ENCODE results near the gene TCF25.
"Not testable (repeated sequence)": the region's sequence is repeated elsewhere in the genome, so short reads cannot be mapped to it uniquely, and the experiment has no call there.

Gene TCF25

DNA sequence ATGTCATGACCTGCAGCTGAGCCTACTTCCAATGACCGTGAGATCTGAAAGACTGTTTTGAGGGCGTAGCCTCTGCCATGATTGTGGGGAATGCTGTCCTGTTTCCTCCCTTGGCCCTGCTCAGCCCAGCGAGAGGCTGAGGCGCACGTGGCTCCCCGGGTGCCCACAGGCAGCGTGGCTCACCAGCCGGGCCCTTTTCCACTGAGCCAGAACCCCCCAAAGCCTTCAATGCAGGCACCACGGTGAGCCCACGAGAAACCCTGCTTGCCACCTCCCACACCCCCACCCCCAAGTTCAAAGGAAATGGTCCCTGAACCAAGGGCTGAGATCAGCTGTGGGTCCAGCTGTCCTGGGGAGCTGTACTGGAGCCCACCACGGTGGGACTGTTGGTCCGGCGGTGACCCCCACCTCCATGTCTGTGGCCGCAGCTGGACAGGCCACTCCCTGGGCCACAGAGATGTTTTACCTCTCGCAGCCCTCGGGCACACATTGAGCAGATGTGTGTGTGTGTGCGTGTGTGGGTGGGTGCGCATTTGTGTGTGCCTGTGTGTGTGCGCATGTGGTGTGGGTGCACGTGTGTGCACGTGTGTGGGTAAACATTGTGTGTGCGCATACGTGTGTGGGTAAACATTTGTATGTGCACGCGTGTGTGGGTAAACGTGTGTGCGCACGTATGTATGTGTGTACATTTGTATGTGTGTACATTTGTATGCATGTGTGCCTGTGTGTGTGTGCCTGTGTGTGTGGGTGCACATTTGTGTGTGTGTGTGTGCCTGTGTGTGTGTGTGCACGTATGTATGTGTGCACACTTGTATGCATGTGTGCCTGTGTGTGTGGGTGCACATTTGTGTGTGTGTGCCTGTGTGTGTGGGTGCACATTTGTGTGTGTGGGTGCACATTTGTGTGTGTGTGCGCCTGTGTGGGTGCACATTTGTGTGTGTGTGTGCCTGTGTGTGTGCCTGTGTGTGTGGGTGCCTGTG, 40.3 kb downstream of the TCF25 start:
- H3K27me3 Mint-ChIP-seq (ENCODE audit: low read depth, poor library complexity): peaks cover 3% of the 10 kb centered on the region
- H3K9me3 Mint-ChIP-seq: no peaks in the 10 kb centered on the region
- no peak for DNase-seq
- peak overlapping the region; percentile 87 for H3K27ac Mint-ChIP-seq
- H3K4me3 Mint-ChIP-seq: no peak overlapping the region
- H3K36me3 Mint-ChIP-seq (ENCODE audit: low read depth): peaks cover 19% of the 10 kb centered on the region
- TF ChIP-seq, protein P1, sequence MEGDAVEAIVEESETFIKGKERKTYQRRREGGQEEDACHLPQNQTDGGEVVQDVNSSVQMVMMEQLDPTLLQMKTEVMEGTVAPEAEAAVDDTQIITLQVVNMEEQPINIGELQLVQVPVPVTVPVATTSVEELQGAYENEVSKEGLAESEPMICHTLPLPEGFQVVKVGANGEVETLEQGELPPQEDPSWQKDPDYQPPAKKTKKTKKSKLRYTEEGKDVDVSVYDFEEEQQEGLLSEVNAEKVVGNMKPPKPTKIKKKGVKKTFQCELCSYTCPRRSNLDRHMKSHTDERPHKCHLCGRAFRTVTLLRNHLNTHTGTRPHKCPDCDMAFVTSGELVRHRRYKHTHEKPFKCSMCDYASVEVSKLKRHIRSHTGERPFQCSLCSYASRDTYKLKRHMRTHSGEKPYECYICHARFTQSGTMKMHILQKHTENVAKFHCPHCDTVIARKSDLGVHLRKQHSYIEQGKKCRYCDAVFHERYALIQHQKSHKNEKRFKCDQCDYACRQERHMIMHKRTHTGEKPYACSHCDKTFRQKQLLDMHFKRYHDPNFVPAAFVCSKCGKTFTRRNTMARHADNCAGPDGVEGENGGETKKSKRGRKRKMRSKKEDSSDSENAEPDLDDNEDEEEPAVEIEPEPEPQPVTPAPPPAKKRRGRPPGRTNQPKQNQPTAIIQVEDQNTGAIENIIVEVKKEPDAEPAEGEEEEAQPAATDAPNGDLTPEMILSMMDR (IDR thresholded peaks at IDR 0.05): no peak
- H3K4me1 Mint-ChIP-seq: peaks cover 22% of the 10 kb centered on the region

DNA sequence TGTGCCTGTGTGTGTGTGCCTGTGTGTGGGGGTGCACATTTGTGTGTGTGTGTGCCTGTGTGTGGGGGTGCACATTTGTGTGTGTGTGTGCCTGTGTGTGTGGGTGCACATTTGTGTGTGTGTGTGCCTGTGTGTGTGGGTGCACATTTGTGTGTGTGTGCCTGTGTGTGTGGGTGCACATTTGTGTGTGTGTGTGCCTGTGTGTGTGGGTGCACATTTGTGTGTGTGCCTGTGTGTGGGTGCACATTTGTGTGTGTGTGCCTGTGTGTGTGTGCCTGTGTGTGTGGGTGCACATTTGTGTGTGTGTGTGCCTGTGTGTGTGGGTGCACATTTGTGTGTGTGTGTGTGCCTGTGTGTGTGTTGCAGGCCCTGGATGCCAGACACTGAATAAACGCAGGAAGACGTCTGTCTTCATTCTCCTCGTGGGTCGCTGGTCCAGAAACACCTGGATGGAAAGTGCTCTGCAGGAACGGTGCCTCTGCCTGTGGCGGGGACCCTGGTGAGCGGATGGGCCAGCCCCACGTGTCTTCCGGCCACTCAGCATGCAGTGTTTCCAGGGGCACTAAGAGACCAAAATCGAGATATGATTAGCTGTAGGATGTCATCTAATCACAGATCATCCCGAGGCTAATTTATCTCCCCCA, 41.4 kb downstream of the TCF25 start:
- not testable (repeated sequence) for H3K27me3 Mint-ChIP-seq (ENCODE audit: low read depth, poor library complexity); H3K4me3 Mint-ChIP-seq; H3K9me3 Mint-ChIP-seq; DNase-seq
- Mint-ChIP-seq H3K36me3 (ENCODE audit: low read depth) (peaks cover 13% of the 10 kb centered on the region), H3K27ac (peak overlapping the region; percentile 19), H3K4me1 (peaks cover 28% of the 10 kb centered on the region)

DNA sequence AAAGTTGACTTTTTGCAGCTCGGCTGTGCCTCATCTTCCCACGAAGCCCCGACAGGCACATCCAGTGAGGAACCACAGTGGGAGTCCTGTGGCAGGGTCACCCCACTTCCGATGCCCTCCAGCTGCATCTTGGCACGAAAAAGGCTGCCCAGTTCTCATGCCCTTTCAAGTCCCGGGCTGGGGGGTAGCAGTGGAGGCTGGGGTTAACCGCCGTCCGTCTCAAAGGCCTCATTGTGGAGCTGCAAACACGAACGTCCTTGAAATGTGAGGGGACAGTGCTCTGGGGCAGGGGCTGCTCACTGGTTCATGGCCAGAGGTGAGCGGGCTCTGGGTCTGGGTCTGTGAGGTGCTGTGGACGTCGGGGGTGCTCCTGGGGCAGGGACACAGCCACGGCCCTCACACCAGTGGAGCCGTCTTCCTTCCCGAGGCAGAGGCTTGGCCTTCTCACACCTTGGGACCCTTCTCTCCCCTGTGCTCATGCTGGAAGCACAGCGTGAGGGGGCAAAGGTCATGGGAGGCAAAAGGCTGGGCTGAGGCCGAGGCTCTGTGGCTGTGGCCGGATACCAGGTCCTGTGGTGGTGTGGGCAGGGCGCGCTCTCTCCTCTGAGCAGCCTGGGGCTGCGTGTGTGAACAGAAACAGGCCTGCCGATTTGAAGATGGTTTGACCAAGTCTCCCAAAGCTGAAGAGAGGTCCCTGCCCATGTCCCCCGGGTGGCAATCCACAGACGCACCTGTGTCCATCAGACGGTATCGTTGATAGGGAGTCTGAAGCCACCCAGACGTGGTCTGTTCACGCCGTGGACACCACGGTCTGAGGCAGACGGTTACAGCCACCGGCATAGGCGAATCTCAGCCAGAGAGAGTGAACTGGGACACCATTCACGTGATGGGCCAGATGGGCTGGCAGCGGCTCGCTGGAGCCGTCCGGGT, 42.2 kb downstream of the TCF25 start:
- TF ChIP-seq, protein P1 (IDR thresholded peaks at IDR 0.05): no peak
- Mint-ChIP-seq H3K27ac (no peak overlapping the region), H3K9me3 (no peaks in the 10 kb centered on the region), H3K4me1 (peaks cover 36% of the 10 kb centered on the region), H3K4me3 (no peak overlapping the region), H3K27me3 (ENCODE audit: low read depth, poor library complexity) (peaks cover 3% of the 10 kb centered on the region), H3K36me3 (ENCODE audit: low read depth) (peaks cover 7% of the 10 kb centered on the region)
- DNase-seq: no peak

DNA sequence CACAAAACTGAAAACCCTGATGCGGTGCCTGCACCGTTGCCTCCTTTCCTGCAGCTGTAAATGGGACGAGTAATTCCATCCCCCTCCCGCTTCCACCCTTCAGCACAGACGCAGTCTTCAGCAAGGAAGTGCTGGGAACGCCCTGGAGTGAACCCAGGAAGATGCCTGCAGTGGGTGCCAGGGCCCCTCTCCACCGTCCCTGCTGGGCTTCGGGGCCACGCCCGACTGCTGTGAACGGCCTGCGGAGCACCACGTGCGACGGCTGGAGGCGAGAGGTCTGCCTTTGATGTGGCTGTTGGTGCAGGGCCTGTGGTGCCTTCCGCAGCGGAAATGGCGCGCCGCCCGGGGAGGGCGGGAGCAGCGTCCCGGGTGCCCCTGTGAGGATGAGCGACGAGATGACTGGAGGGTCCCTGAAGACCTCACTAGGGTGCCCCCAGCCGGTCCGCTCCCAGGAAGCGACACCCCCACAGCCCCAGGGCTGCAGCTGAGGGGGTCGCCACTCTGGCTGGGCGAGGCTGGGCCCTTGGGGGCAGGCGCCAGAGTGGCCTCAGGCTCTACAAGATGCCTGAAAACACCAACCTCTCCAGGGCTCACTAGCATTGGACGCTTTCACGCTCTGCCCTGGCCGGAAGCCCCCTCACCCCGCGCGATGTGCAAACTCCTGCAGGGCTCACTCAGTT, 44.5 kb downstream of the TCF25 start:
- Mint-ChIP-seq H3K9me3 (no peaks in the 10 kb centered on the region), H3K27me3 (ENCODE audit: low read depth, poor library complexity) (no peaks in the 10 kb centered on the region), H3K27ac (no peak overlapping the region), H3K4me3 (peak overlapping the region; percentile 74), H3K36me3 (ENCODE audit: low read depth) (no peaks in the 10 kb centered on the region), H3K4me1 (peaks cover 53% of the 10 kb centered on the region)
- peak; percentile 63 for DNase-seq
- TF ChIP-seq, protein P1 (IDR thresholded peaks at IDR 0.05): no peak

DNA sequence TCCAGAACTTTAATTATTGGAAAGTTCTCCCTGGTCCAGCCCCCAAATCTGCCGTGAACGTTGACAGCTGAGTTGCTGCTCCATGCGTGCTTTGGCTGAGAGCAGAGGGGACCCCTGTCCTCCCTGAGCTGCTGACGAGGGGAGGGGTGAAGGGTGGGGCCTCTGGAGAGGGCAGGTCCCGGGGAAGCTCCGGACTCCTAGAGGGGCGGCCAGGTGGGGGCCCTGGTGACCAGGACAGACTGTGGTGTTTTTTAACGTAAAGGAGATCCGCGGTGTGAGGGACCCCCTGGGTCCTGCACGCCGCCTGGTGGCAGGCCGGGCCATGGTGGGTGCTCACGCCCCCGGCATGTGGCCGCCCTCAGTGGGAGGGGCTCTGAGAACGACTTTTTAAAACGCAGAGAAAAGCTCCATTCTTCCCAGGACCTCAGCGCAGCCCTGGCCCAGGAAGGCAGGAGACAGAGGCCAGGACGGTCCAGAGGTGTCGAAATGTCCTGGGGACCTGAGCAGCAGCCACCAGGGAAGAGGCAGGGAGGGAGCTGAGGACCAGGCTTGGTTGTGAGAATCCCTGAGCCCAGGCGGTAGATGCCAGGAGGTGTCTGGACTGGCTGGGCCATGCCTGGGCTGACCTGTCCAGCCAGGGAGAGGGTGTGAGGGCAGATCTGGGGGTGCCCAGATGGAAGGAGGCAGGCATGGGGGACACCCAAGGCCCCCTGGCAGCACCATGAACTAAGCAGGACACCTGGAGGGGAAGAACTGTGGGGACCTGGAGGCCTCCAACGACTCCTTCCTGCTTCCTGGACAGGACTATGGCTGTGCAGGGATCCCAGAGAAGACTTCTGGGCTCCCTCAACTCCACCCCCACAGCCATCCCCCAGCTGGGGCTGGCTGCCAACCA, 45.3 kb downstream of the TCF25 start, which contains the start of gene MC1R:
MC1R (plus strand) TSS at position 410 of the 895 bp plus-strand sequence; CDS start at position 807, 397 bp downstream.
- TF ChIP-seq, protein P1 (IDR thresholded peaks at IDR 0.05): peak; percentile 48
- peak; percentile 58 for DNase-seq
- Mint-ChIP-seq H3K36me3 (ENCODE audit: low read depth) (no peaks in the 10 kb centered on the region), H3K27ac (no peak within 1 kb of the TSS), H3K4me1 (peaks cover 53% of the 10 kb centered on the region), H3K4me3 (peak within 1 kb of the TSS; percentile 74), H3K27me3 (ENCODE audit: low read depth, poor library complexity) (no peaks in the 10 kb centered on the region), H3K9me3 (no peaks in the 10 kb centered on the region)

Measured in nephron progenitor cell (in vitro differentiated cells).